Thymus (tissue), 14 donors: ENCODE measurements around the gene CUL1. TPM values are rescaled to one million over a fixed set of nuclear protein-coding genes. Genes with fewer than 3 reads are reported as not detected.
A peak's percentile ranks its signal among the peaks of the same experiment; 100 is the strongest.

Experiments used
- DNase-seq, 9 donors: peaks; one replicate each; pipeline ENCODE4 v3.0.0-alpha.2; 2013; ENCODE audit warnings: low spot score in 9 of 9, low read depth in 6 of 9, missing footprints in 1 of 9
- H3K27ac ChIP-seq, 2 donors: one replicate each; pipeline ENCODE4 v1.5.1; 2013; ENCODE audit warnings: control low read depth in 1 of 2, low read depth in 1 of 2, low read length in 1 of 2, mild to moderate bottlenecking in 1 of 2, moderate library complexity in 1 of 2
- H3K27me3 ChIP-seq, 2 donors: one replicate each; pipeline ENCODE4 v1.5.1; 2013; ENCODE audit warnings: low read length in 1 of 2; ENCODE audit not compliant: control insufficient read depth in 2 of 2, insufficient read depth in 1 of 2
- H3K36me3 ChIP-seq, 2 donors: one replicate each; pipeline ENCODE4 v1.5.1; 2013; ENCODE audit warnings: low read length in 1 of 2, mild to moderate bottlenecking in 1 of 2, moderate library complexity in 1 of 2; ENCODE audit not compliant: control insufficient read depth in 2 of 2, insufficient read depth in 2 of 2
- H3K4me1 ChIP-seq, 2 donors: one replicate each; pipeline ENCODE4 v1.5.1; 2013; ENCODE audit warnings: low read length in 2 of 2; ENCODE audit not compliant: control insufficient read depth in 2 of 2, insufficient read depth in 2 of 2
- H3K4me3 ChIP-seq, 2 donors: one replicate each; pipeline ENCODE4 v1.5.1; 2013; ENCODE audit warnings: low read length in 2 of 2, control low read depth in 1 of 2, mild to moderate bottlenecking in 1 of 2
- H3K9me3 ChIP-seq, 2 donors: one replicate each; pipeline ENCODE4 v1.5.1; 2013; ENCODE audit warnings: low read length in 1 of 2, mild to moderate bottlenecking in 1 of 2; ENCODE audit not compliant: control insufficient read depth in 2 of 2, insufficient read depth in 1 of 2
- WGBS: extraction: QIAGEN DNeasy Blood & Tissue Kit; methylation state at CpG from one replicate; pipeline ENCODE4 v1.1.7; 2013; 5-methylcytosine and 5-hydroxymethylcytosine counted together
- long read RNA-seq, 10 donors: transcript quantifications; one replicate each; lab custom pipeline, GENCODE V29; 2026
- polyA plus RNA-seq: library from polyadenylated mRNA; stranded (reverse); fragments of 200-250 nt; gene quantifications from one replicate; pipeline ENCODE4 v1.2.3, GENCODE V29; 2013
- total RNA-seq: library from RNA; stranded (reverse); fragments of 120-200 nt; gene quantifications from one replicate; pipeline ENCODE4 v1.2.4, GENCODE V29; 2013
- donor health status: healthy.

Gene CUL1
- total RNA-seq (35.5 TPM), polyA plus RNA-seq (38.7 TPM)
- long read RNA-seq, donor 1, partial matches to known transcripts = 0 of 1 reads
- long read RNA-seq, donor 1, other reads (novel, unspliced or antisense) = 0 of 1 reads
- long read RNA-seq, donor 2 = 0 reads
- long read RNA-seq, donor 3, transcript CUL1-201 (22 exons, 3,064 nt) = major isoform, 7 of 10 reads
- long read RNA-seq, donor 3, partial matches to known transcripts = 0 of 10 reads
- long read RNA-seq, donor 3, other reads (novel, unspliced or antisense) = 0 of 10 reads
- long read RNA-seq, donor 4, transcript CUL1-201 (22 exons, 3,064 nt) = major isoform, 5 of 7 reads
- long read RNA-seq, donor 4, partial matches to known transcripts = 0 of 7 reads
- long read RNA-seq, donor 4, other reads (novel, unspliced or antisense) = 0 of 7 reads
- long read RNA-seq, donor 5, transcript CUL1-201 (22 exons, 3,064 nt) = major isoform, 13 of 14 reads
- long read RNA-seq, donor 5, partial matches to known transcripts = 0 of 14 reads
- long read RNA-seq, donor 5, other reads (novel, unspliced or antisense) = 0 of 14 reads
- long read RNA-seq, donor 6, transcript CUL1-201 (22 exons, 3,064 nt) = major isoform, 8 of 15 reads
- long read RNA-seq, donor 6, partial matches to known transcripts = 5 of 15 reads
- long read RNA-seq, donor 6, other reads (novel, unspliced or antisense) = 0 of 15 reads
- long read RNA-seq, donor 7, transcript CUL1-201 (22 exons, 3,064 nt) = major isoform, 8 of 9 reads
- long read RNA-seq, donor 7, partial matches to known transcripts = 0 of 9 reads
- long read RNA-seq, donor 7, other reads (novel, unspliced or antisense) = 0 of 9 reads
- long read RNA-seq, donor 8, partial matches to known transcripts = 0 of 2 reads
- long read RNA-seq, donor 8, other reads (novel, unspliced or antisense) = 0 of 2 reads
- long read RNA-seq, donor 9, partial matches to known transcripts = 0 of 5 reads
- long read RNA-seq, donor 9, other reads (novel, unspliced or antisense) = 0 of 5 reads
- long read RNA-seq, donor 10, transcript CUL1-201 (22 exons, 3,064 nt) = major isoform, 5 of 7 reads
- long read RNA-seq, donor 10, partial matches to known transcripts = 0 of 7 reads
- long read RNA-seq, donor 10, other reads (novel, unspliced or antisense) = 0 of 7 reads

GRCh38 chr7:148698397-148699023, at the start of gene CUL1:
TSS of gene CUL1 (plus strand) at chr7:148698903. CDS start at chr7:148730123, 31,220 bp downstream.
- Histone ChIP-seq H3K4me1 (peaks cover 15 to 23% of the 10 kb centered on the region in 2 donors), H3K36me3 (no peaks in the 10 kb centered on the region), H3K27ac (peak within 1 kb of the TSS; percentile 78 to 95), H3K4me3 (peak within 1 kb of the TSS; percentile 77 to 92), H3K9me3 (no peaks in the 10 kb centered on the region), H3K27me3 (no peaks in the 10 kb centered on the region)
- peak in 6 of 9 donors; percentile 53 to 79 (median 60) for DNase-seq
- under 1% methylated on average over 83 of the region's 84 CpGs for WGBS

- 96% methylated on average over 4 of the region's 4 CpGs for WGBS
- Histone ChIP-seq H3K9me3 (no peaks in the 10 kb centered on the region), H3K27me3 (no peaks in the 10 kb centered on the region), H3K27ac (no peak overlapping the region), H3K4me3 (no peak overlapping the region), H3K4me1 (no peaks in the 10 kb centered on the region), H3K36me3 (no peaks in the 10 kb centered on the region)
- DNase-seq = no peak
Measured at GRCh38 chr7:148650232-148650858, 48.4 kb upstream of the CUL1 start.

GRCh38 chr7:148652773-148653172, 45.9 kb upstream of the CUL1 start:
- Histone ChIP-seq H3K27ac (no peak overlapping the region), H3K9me3 (no peaks in the 10 kb centered on the region), H3K27me3 (no peaks in the 10 kb centered on the region), H3K4me1 (no peaks in the 10 kb centered on the region), H3K36me3 (no peaks in the 10 kb centered on the region), H3K4me3 (no peak overlapping the region)
- DNase-seq = no peak

DNA sequence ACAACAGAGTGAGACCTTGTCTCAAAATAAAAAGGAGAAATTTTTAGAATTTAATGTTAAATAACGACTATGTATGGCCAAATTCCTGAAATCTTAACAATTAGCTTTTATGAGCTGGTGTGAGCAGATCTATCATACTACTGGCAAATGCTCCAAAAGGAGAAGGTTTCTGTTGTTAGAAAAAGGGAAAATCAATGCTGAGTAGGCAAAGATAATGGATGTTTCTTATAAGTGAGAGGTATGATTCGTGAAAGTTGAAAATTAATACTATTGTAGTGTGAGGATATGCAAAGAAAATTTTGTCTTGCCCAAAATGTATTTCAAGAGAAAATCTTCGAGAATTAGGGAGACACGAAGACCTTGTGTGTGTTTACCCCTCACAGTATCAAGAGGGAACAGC, 40.8 kb upstream of the CUL1 start:
- no peaks in the 10 kb centered on the region for H3K9me3 ChIP-seq
- H3K4me1 ChIP-seq = no peaks in the 10 kb centered on the region
- DNase-seq = no peak
- no peak overlapping the region for H3K4me3 ChIP-seq
- H3K27me3 ChIP-seq = no peaks in the 10 kb centered on the region
- no peaks in the 10 kb centered on the region for H3K36me3 ChIP-seq
- H3K27ac ChIP-seq = no peak overlapping the region
- 96% methylated on average over 4 of the region's 4 CpGs for WGBS

DNA sequence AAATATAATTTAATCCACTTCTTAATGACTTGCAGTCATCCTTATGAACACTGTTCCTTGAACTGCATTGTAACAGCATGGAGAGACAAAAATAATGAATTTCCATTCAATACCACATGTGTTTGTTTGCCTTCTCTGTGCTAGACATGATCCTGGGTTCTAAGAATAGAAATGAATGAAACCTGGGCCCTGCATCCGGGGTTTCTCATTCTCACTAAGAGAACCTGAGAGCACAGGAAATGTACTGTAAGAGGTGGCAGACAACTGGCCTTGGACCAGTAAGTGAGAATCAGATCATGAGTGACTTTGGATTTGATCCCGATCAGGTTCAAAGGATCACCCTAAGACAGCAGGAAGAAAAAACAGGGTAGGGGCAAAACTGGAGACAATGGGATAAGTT, 37.2 kb upstream of the CUL1 start:
- no peaks in the 10 kb centered on the region for H3K4me1 ChIP-seq
- no peaks in the 10 kb centered on the region for H3K36me3 ChIP-seq
- H3K27me3 ChIP-seq = no peaks in the 10 kb centered on the region
- H3K27ac ChIP-seq = no peak overlapping the region
- WGBS = 94% methylated on average over 2 of the region's 2 CpGs
- no peaks in the 10 kb centered on the region for H3K9me3 ChIP-seq
- H3K4me3 ChIP-seq = no peak overlapping the region
- DNase-seq = peak in 1 of 9 donors; percentile 20

DNA sequence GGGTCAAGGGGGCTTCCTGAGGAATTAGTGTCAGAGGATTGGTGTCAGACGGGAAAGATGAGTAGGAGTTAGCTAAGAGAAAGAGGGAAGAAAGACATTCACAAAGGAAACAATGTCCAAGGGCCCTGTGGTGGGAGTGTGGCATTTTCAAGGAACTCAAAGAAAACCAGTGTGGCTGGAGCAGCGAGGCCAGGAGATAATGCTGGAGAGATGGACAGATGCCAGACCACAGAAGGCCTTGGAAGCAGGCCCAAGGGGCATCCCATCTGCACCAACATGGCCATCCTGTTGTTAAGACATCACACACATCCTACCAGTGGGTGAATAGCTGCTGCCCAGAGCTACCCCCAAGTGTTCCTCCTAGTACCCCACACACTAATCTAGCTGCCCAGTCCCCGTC, 36.1 kb upstream of the CUL1 start:
- DNase-seq = no peak
- Histone ChIP-seq H3K36me3 (no peaks in the 10 kb centered on the region), H3K27me3 (no peaks in the 10 kb centered on the region), H3K4me1 (no peaks in the 10 kb centered on the region), H3K27ac (no peak overlapping the region), H3K9me3 (no peaks in the 10 kb centered on the region), H3K4me3 (no peak overlapping the region)
- WGBS = 91% methylated on average over 3 of the region's 3 CpGs

GRCh38 chr7:148664324-148664723, 34.4 kb upstream of the CUL1 start:
- H3K27me3 ChIP-seq = no peaks in the 10 kb centered on the region
- WGBS = 91% methylated on average over 6 of the region's 6 CpGs
- no peaks in the 10 kb centered on the region for H3K36me3 ChIP-seq
- H3K9me3 ChIP-seq = no peaks in the 10 kb centered on the region
- DNase-seq = no peak
- H3K4me3 ChIP-seq = no peak overlapping the region
- no peaks in the 10 kb centered on the region for H3K4me1 ChIP-seq
- no peak overlapping the region for H3K27ac ChIP-seq

- Histone ChIP-seq H3K27ac (no peak overlapping the region), H3K36me3 (no peaks in the 10 kb centered on the region), H3K4me1 (peaks cover 0 to under 1% of the 10 kb centered on the region in 2 donors), H3K4me3 (no peak overlapping the region), H3K9me3 (no peaks in the 10 kb centered on the region), H3K27me3 (no peaks in the 10 kb centered on the region)
- DNase-seq = no peak
- WGBS = 98% methylated on average over 4 of the region's 4 CpGs
Measured at GRCh38 chr7:148665221-148665620, 33.5 kb upstream of the CUL1 start.
